ENCODE results near the gene LRRC7.

- TF ChIP-seq FIP1L1 (IDR thresholded peaks at IDR 0.05; ENCODE audit: borderline replicate concordance, insufficient read depth, low read depth, low read length) (no peak), HIVEP1 (CRISPR knock-in tag; IDR thresholded peaks at IDR 0.05) (no peak), CBX2 (IDR thresholded peaks at IDR 0.05; ENCODE audit: low read depth, low read length) (no peak), CBX2 (CRISPR knock-in tag; IDR thresholded peaks at IDR 0.05; ENCODE audit: low read depth) (no peak), ZBTB2 (CRISPR knock-in tag; IDR thresholded peaks at IDR 0.05; ENCODE audit: low read depth) (no peak), CBX1 (IDR thresholded peaks at IDR 0.05; ENCODE audit: low read depth) (no peak)
These were observed 223.6 kb downstream of the LRRC7 start for GRCh38 chr1:69791311-69791710.

Data from HepG2 (cell line).